HCT116 (cell line): ENCODE results near the gene U2AF1. TPM values are rescaled to one million over a fixed set of nuclear protein-coding genes. Genes with fewer than 3 reads are reported as not detected.
"Not testable (repeated sequence)": the region's sequence is repeated elsewhere in the genome, so short reads cannot be mapped to it uniquely, and the experiment has no call there.

Experiments used
- ATAC-seq: fragments of 200-7000 bp; cut with Tn5 transposase; 2 replicates; pipeline ENCODE4 v1.9.1; 2020; ENCODE audit warnings: mild to moderate bottlenecking, moderate library complexity
- BruUV-seq: library from RNA; stranded (reverse); fragments of 400-500 nt; replicated peaks from 2 replicates; lab custom pipeline; 2021; lab: Mats Ljungman, UMichigan
- CTCF ChIA-PET: fragments of 300-600 bp; sonication (Branson Sonifier 250); formaldehyde crosslinking; loops from one replicate; lab custom pipeline; 2021; ENCODE audit warnings: antibody characterized with exemption; lab: Charles Lee
- POLR2A ChIA-PET: fragments of 300-600, 350-600 bp; sonication (Branson Sonifier 250); formaldehyde crosslinking; loops from one replicate; lab custom pipeline; 2021; ENCODE audit warnings: antibody characterized with exemption; lab: Charles Lee
- RAD21 ChIA-PET, 2 experiments: fragments of 300-600 bp; sonication (Branson Sonifier 250); formaldehyde crosslinking; loops; one replicate each; lab custom pipeline; 2023; ENCODE audit warnings: low total read pairs in 2 of 2; ENCODE audit not compliant: uncharacterized antibody in 2 of 2, unreplicated experiment in 2 of 2, low non-redundant PET in 1 of 2; lab: Charles Lee
- DNase-seq: peaks from one replicate; pipeline ENCODE4 v3.0.0-alpha.2; 2010; ENCODE audit warnings: low read depth, low spot score
- H2AFZ ChIP-seq: fragments of 200-600 bp; shearing (Covaris generic), sonication (generic); 2 replicates; pipeline ENCODE4 v1.6.1; 2017; ENCODE audit warnings: low read depth, mixed run types, mixed read lengths, antibody characterized with exemption, low read length; ENCODE audit not compliant: poor library complexity, severe bottlenecking
- H3K27ac ChIP-seq: 2 replicates; pipeline ENCODE4 v1.5.1; 2012; ENCODE audit warnings: low read depth, low read length
- H3K27me3 ChIP-seq: fragments of 200-600 bp; sonication (generic); 2 replicates; pipeline ENCODE4 v1.6.1; 2016; ENCODE audit warnings: mixed run types, low read length, mixed read lengths; ENCODE audit not compliant: insufficient read depth
- H3K36me3 ChIP-seq, 2 experiments: fragments of 200-500 bp in 1 of 2; fragments of 200-600 bp in 1 of 2; sonication (Bioruptor generic) in 1 of 2; sonication (generic) in 1 of 2; 2 replicates each; pipeline versions ENCODE4 v1.5.1 to v1.6.1; 2014 to 2016; ENCODE audit warnings: low read length in 2 of 2, inconsistent platforms in 1 of 2, mixed read lengths in 1 of 2, mixed run types in 1 of 2; ENCODE audit not compliant: insufficient read depth in 2 of 2, control insufficient read depth in 1 of 2
- H3K4me1 ChIP-seq, 2 experiments: fragments of 200-600 bp in 1 of 2; sonication (generic) in 1 of 2; 2 replicates each; pipeline versions ENCODE4 v1.5.1 to v1.6.1; 2012 to 2017; ENCODE audit warnings: low read length in 2 of 2, inconsistent platforms in 1 of 2, mild to moderate bottlenecking in 1 of 2, mixed read lengths in 1 of 2, mixed run types in 1 of 2, moderate library complexity in 1 of 2; ENCODE audit not compliant: insufficient read depth in 2 of 2, control insufficient read depth in 1 of 2
- H3K4me2 ChIP-seq: fragments of 200-600 bp; sonication (generic); 2 replicates; pipeline ENCODE4 v1.6.1; 2017; ENCODE audit warnings: mixed run types, low read length, mixed read lengths
- H3K4me3 ChIP-seq, 2 experiments: fragments of 200-600 bp in 1 of 2; sonication (generic) in 1 of 2; replicated peaks in 1 of 2; 2 replicates each; pipeline ENCODE4 v1.5.1; 2011 to 2016; ENCODE audit warnings: low read length in 2 of 2, control low read depth in 1 of 2, low read depth in 1 of 2, mild to moderate bottlenecking in 1 of 2, mixed read lengths in 1 of 2, mixed run types in 1 of 2
- H3K79me2 ChIP-seq: fragments of 200-600 bp; sonication (generic); 2 replicates; pipeline ENCODE4 v1.6.1; 2017; ENCODE audit warnings: mild to moderate bottlenecking, mixed run types, low read length, moderate library complexity, mixed read lengths; ENCODE audit not compliant: insufficient read depth
- H3K9ac ChIP-seq: fragments of 200-600 bp; sonication (generic); 2 replicates; pipeline ENCODE4 v1.6.1; 2016; ENCODE audit warnings: low read length, mixed read lengths
- H3K9me2 ChIP-seq: fragments of 200-600 bp; sonication (generic), shearing (Covaris generic); 2 replicates; pipeline ENCODE4 v1.6.1; 2017; ENCODE audit warnings: mixed run types, mild to moderate bottlenecking, moderate library complexity; ENCODE audit not compliant: insufficient read depth
- H3K9me3 ChIP-seq, 2 experiments: fragments of 200-500 bp in 1 of 2; fragments of 200-600 bp in 1 of 2; sonication (Bioruptor generic) in 1 of 2; sonication (generic) in 1 of 2; 2 replicates each; pipeline ENCODE4 v1.6.1; 2014 to 2017; ENCODE audit warnings: low read length in 2 of 2, mixed read lengths in 2 of 2, inconsistent platforms in 1 of 2, low read depth in 1 of 2, mild to moderate bottlenecking in 1 of 2, mixed run types in 1 of 2, moderate library complexity in 1 of 2; ENCODE audit not compliant: control insufficient read depth in 1 of 2, insufficient read depth in 1 of 2
- H4K20me1 ChIP-seq: fragments of 200-600 bp; sonication (generic), shearing (Covaris generic); 2 replicates; pipeline ENCODE4 v1.6.1; 2017; ENCODE audit warnings: mixed run types, mild to moderate bottlenecking, moderate library complexity; ENCODE audit not compliant: insufficient read depth
- intact Hi-C: fragments of 100-400 bp; cut with micrococcal nuclease; formaldehyde crosslinking; loops from 2 replicates; pipeline ENCODE4 v1.10.0; 2022
- total RNA-seq: library from RNA; stranded (reverse); gene quantifications from one replicate; pipeline ENCODE4 v1.2.1, GENCODE V29; 2021; ENCODE audit not compliant: unreplicated experiment

The U2AF1 gene
- total RNA-seq, 1 experiment from 2014 or later: 26.1 TPM

- DNase-seq, H3K79me2 ChIP-seq, RAD21 ChIA-PET, H3K9ac ChIP-seq, H3K4me1 ChIP-seq, H3K4me2 ChIP-seq, CTCF ChIA-PET, H3K9me2 ChIP-seq, H3K9me3 ChIP-seq, H2AFZ ChIP-seq, BruUV-seq, H3K27me3 ChIP-seq, ATAC-seq, intact Hi-C loops, H3K36me3 ChIP-seq, POLR2A ChIA-PET, H4K20me1 ChIP-seq, H3K4me3 ChIP-seq, H3K27ac ChIP-seq: not testable (repeated sequence)
These were observed 22.7 kb upstream of the U2AF1 start for GRCh38 chr21:43130094-43130493.

GRCh38 chr21:43115956-43116355, 8.6 kb upstream of the U2AF1 start:
- H3K4me1 ChIP-seq, H3K36me3 ChIP-seq, CTCF ChIA-PET, intact Hi-C loops, BruUV-seq, DNase-seq, H2AFZ ChIP-seq, H4K20me1 ChIP-seq, ATAC-seq, RAD21 ChIA-PET, POLR2A ChIA-PET, H3K9me3 ChIP-seq, H3K79me2 ChIP-seq, H3K27me3 ChIP-seq, H3K4me3 ChIP-seq, H3K9ac ChIP-seq, H3K4me2 ChIP-seq, H3K9me2 ChIP-seq, H3K27ac ChIP-seq: not testable (repeated sequence)

- H3K79me2 ChIP-seq, ATAC-seq, BruUV-seq, H2AFZ ChIP-seq, H3K9me3 ChIP-seq, H3K36me3 ChIP-seq, H3K4me1 ChIP-seq, CTCF ChIA-PET, H3K9ac ChIP-seq, H4K20me1 ChIP-seq, H3K27ac ChIP-seq, H3K9me2 ChIP-seq, H3K27me3 ChIP-seq, intact Hi-C loops, RAD21 ChIA-PET, H3K4me2 ChIP-seq, DNase-seq, H3K4me3 ChIP-seq, POLR2A ChIA-PET: not testable (repeated sequence)
These were observed 7.1 kb upstream of the U2AF1 start for GRCh38 chr21:43114483-43114882.

- H3K27me3 ChIP-seq, CTCF ChIA-PET, RAD21 ChIA-PET, H3K27ac ChIP-seq, H3K4me3 ChIP-seq, H3K79me2 ChIP-seq, H3K9me2 ChIP-seq, DNase-seq, H3K9ac ChIP-seq, ATAC-seq, H3K4me1 ChIP-seq, H2AFZ ChIP-seq, POLR2A ChIA-PET, H3K9me3 ChIP-seq, H3K36me3 ChIP-seq, BruUV-seq, H4K20me1 ChIP-seq, H3K4me2 ChIP-seq, intact Hi-C loops: not testable (repeated sequence)
These were observed 1.6 kb upstream of the U2AF1 start for GRCh38 chr21:43109006-43109405.

GRCh38 chr21:43108177-43108576, 807 bp upstream of the U2AF1 start:
- ATAC-seq, H3K9me2 ChIP-seq, H3K9ac ChIP-seq, DNase-seq, intact Hi-C loops, H3K36me3 ChIP-seq, CTCF ChIA-PET, H2AFZ ChIP-seq, H3K4me3 ChIP-seq, H3K79me2 ChIP-seq, RAD21 ChIA-PET, H3K27ac ChIP-seq, H3K9me3 ChIP-seq, H3K4me1 ChIP-seq, H3K4me2 ChIP-seq, H4K20me1 ChIP-seq, POLR2A ChIA-PET, H3K27me3 ChIP-seq: not testable (repeated sequence)
- TSS peak; percentile 85 for BruUV-seq
